Esophagus squamous epithelium (tissue), 4 donors: ENCODE measurements around the gene SRGAP2C.
"Not testable (repeated sequence)": the region's sequence is repeated elsewhere in the genome, so short reads cannot be mapped to it uniquely, and the experiment has no call there.

Source experiments
- POLR2A ChIP-seq, 4 donors: fragments of 450-650 bp; IDR thresholded peaks; one replicate each; pipeline ENCODE4 v1.6.1; 2017; ENCODE audit warnings: antibody characterized with exemption in 4 of 4, mild to moderate bottlenecking in 4 of 4, moderate library complexity in 3 of 4
- TF ChIP-seq, protein P1 (sequence below), 6 experiments: fragments of 450-650 bp in 4 of 6; fragments of 200-600 bp in 2 of 6; sonication (generic) in 2 of 6; IDR thresholded peaks; one replicate each; pipeline ENCODE4 v1.5.1; 2016 to 2019; ENCODE audit warnings: antibody characterized with exemption in 6 of 6, mild to moderate bottlenecking in 4 of 6, moderate library complexity in 4 of 6

DNA sequence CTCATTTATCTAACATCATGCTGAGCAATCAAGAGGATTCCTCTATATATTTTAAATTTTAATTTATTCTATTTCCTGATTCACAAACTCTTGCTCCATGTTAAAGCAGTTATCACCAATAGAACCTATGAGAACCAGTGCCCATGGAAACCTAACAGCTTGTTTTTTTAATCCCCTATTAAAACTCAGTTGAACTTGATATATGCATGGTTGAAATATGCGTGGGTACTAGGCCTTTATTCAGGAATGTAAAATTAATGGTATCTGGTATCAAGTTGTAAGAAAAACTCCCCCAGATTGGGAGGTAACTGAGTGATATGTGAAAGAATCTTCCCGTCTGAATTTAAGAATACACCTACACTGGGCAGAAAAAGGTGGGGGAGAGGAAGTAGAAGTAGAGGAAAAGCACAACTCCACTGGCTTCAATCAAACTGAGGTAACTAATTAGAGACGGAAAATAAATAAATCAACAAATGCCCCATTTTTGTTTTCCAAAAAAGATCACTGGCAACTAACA, 16.6 kb upstream of the SRGAP2C start:
- TF ChIP-seq, protein P1, sequence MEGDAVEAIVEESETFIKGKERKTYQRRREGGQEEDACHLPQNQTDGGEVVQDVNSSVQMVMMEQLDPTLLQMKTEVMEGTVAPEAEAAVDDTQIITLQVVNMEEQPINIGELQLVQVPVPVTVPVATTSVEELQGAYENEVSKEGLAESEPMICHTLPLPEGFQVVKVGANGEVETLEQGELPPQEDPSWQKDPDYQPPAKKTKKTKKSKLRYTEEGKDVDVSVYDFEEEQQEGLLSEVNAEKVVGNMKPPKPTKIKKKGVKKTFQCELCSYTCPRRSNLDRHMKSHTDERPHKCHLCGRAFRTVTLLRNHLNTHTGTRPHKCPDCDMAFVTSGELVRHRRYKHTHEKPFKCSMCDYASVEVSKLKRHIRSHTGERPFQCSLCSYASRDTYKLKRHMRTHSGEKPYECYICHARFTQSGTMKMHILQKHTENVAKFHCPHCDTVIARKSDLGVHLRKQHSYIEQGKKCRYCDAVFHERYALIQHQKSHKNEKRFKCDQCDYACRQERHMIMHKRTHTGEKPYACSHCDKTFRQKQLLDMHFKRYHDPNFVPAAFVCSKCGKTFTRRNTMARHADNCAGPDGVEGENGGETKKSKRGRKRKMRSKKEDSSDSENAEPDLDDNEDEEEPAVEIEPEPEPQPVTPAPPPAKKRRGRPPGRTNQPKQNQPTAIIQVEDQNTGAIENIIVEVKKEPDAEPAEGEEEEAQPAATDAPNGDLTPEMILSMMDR (IDR thresholded peaks at IDR 0.05) = not testable (repeated sequence)
- TF ChIP-seq POLR2A (IDR thresholded peaks at IDR 0.05) = not testable (repeated sequence)
